Measurements from ENCODE around the gene TMC3.

DNA sequence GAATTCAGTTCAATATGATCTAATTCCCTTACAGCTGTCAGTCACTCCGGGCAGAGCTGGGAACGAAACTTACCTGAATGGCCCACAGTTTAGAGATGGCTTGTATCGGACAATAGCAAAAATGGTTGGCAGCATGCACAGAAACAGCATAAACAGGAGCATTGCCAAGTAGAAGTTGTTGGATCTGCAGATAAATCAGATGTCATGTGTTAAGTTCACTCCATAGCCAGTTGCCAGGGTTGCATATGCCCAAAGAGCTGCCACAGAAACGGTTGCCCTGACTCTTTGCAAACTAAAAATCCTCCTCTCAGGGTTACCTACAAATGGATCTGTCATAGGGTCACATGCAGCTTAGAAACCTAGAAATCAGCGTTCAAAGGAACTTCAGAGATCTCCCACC, 34.7 kb downstream of the TMC3 start:
- TF ChIP-seq GATA3 (IDR thresholded peaks at IDR 0.05; ENCODE audit: low read depth, low read length) (no peak), GATA2 (IDR thresholded peaks at IDR 0.05; ENCODE audit: low read depth, low read length) (no peak)

Data from SH-SY5Y (cell line).